H4 (cell line): ENCODE results near the gene PPP1R36. TPM values are rescaled to one million over a fixed set of nuclear protein-coding genes. Genes with fewer than 3 reads are reported as not detected.
"Not testable (repeated sequence)": the region's sequence is repeated elsewhere in the genome, so short reads cannot be mapped to it uniquely, and the experiment has no call there.

Source experiments
- DNase-seq: peaks from one replicate; pipeline ENCODE4 v3.0.0-alpha.2; 2015; ENCODE audit warnings: low spot score
- total RNA-seq: library from RNA; depleted of rRNA; stranded (reverse); fragments of >200 nt; shearing (Covaris generic); gene quantifications from 2 replicates; pipeline ENCODE4 v1.2.3, GENCODE V29; 2014

The PPP1R36 gene
- total RNA-seq, 1 experiment from 2014 or later = 0.64 TPM

GRCh38 chr14:64566651-64567122, 16.9 kb downstream of the PPP1R36 start:
- no peak for DNase-seq

DNA sequence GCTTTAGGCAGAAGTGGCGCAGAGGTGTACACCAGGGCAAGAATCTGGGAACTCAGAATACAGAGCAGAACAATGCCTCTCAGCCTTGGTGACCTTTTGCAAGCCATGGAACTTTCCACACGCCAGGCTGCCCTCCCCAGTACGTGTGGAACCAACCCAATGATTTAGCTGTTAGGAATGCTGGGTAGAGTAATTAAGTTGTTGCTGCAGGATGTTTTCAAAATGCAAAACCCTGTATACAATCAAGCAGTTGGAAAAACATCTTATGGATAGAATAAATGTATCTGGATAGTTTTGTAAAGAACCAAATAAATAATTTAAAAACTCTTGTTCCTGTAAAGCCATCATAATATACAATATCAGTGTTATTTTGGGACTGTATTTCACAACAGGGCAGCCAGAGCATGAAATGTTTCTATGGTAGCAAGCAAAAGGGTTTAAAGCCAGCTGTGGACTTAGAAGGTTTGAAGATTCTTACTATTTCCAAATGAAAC, 19.4 kb downstream of the PPP1R36 start:
- peak; percentile 82 for DNase-seq

GRCh38 chr14:64569646-64570045, 19.9 kb downstream of the PPP1R36 start:
- not testable (repeated sequence) for DNase-seq

GRCh38 chr14:64572386-64573104, 22.8 kb downstream of the PPP1R36 start:
- no peak for DNase-seq

DNA sequence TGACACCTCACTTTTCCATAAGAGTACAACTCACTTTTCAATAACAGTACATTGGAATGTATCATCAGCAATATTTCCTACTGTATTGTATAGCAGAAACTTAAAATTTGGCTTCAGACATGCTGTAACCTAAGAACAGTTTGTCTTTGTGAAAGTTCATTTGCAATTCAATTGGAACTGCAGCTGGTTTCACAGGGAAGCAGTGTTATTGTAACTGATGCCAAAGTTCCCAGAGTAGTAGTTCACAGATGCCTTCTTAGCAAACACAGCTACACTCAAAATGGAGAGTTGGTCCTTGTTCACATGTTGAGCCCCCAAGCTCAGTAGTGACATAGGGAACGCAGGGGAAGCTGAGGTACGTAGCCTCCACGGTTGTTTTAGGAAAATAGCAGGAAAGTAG, 23.3 kb downstream of the PPP1R36 start:
- no peak for DNase-seq

DNA sequence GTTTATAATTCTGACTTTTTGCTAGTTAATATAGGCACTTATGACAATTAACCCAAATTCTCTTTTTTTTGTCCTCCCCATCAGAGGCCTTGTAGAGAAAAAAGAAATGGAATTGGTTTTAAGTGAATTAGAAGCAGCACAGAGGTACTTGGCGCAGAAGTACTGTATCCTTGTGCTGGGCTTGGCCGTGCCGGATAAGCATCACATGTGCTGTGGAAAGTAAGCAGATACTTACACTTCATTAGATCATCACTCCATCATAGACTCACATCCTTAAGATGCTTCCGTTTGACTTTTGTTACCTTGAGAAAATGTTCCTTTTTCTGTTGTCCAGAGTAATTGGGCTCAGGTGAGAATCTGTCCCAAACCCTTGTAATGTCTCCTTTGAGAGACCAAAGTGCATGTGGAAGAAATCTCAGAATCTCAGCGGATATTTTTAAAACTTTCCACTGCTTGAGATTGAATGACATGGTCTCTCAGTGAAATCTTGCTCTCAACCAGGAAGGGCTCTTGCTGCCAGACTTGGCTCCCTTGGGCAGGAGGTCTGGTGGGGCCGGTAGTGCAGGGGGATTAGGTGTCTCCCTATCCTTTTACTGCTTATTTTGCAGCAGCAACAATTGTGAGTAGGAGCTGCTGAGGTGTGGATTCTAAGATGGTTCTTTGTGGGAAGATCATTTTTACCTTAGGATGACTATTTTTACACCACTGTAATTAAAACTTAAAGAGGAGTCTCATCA, 24.8 kb downstream of the PPP1R36 start:
- DNase-seq = no peak

GRCh38 chr14:64577211-64577610, 27.4 kb downstream of the PPP1R36 start:
- no peak for DNase-seq

DNA sequence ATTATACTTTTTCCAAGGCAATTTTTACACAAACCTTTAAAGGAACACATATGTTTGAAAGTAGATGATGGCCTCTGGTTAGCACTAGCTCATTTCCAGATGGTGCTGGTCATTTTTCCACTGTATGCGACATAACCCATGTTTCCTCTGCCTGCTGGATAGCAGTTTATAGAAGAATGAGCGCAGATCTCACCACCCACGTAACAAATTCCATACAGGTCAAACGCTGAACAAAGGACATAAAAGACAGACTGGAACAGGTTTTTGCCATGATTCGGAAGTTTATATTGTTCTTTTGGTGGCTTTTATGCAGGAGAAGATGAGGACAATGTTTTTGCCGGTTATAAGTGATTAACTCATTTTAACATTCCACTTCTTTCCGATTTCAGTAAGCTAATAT, 30.7 kb downstream of the PPP1R36 start:
- no peak for DNase-seq

GRCh38 chr14:64581363-64581762, 31.6 kb downstream of the PPP1R36 start:
- DNase-seq = no peak

- no peak for DNase-seq
Measured at GRCh38 chr14:64581817-64582216, 32.1 kb downstream of the PPP1R36 start.

GRCh38 chr14:64584190-64584589, 34.4 kb downstream of the PPP1R36 start:
- DNase-seq = no peak

GRCh38 chr14:64591809-64592208, 42.0 kb downstream of the PPP1R36 start:
- no peak for DNase-seq

GRCh38 chr14:64594438-64594837, 44.7 kb downstream of the PPP1R36 start:
- no peak for DNase-seq

DNA sequence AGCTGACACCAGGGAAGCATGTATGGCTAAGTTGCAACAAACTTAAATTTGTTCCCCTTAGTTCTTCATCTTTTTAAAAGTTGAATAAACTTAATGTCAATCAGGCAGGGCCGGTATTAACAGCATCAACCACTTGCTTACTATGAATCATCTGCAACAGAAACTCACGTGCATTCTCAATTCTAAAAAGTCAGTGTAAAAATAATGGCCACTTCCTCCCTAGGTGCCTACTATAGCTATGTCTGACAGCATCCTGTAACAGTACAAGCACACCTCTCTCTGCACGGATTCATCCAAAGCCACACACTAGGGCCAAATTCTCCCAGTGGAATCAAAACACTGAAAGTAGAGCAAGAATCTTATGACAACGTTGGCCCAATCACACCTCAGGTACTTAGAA, 48.6 kb downstream of the PPP1R36 start:
- DNase-seq = no peak

DNA sequence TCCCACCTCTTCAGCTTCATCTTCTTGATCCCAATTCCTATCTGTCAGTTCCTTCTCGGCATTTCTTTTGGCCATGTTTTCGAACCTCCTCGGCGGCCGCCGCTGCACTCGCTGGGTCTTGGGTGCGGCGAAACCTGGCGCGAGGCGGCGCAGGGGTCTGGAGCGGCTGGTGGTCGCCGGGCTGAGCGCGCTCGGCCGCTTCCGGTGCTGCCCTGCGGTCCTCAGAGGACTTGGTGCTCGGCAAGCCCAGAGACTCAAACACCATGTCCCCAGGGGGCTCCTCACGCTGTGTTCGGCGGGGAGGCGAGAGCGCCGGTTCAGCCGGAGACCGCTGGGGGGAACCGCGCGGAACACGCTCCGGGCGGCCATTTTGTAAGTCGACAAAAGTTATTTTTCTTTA, 51.8 kb downstream of the PPP1R36 start:
- DNase-seq = no peak

- DNase-seq = no peak
Measured at GRCh38 chr14:64602826-64603225, 53.1 kb downstream of the PPP1R36 start.

DNA sequence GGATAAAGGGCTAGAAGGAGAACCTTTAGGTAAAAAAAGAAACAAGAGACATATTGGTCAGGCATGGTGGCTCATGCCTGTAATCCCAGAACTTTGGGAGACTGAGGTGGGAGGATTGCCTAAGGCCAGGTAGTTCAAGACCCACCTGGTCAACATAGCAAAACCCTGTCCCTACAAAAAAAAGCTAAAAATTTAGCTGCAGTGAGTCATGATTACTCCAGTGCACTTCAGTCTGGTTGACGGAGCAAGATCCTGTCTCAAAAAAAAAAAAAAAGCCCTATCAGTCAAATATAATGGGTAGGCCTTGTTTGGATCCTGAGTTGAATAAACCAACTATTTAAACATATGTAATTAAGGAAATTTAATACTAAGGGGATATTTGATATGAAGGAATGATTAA, 54.2 kb downstream of the PPP1R36 start:
- no peak for DNase-seq

DNA sequence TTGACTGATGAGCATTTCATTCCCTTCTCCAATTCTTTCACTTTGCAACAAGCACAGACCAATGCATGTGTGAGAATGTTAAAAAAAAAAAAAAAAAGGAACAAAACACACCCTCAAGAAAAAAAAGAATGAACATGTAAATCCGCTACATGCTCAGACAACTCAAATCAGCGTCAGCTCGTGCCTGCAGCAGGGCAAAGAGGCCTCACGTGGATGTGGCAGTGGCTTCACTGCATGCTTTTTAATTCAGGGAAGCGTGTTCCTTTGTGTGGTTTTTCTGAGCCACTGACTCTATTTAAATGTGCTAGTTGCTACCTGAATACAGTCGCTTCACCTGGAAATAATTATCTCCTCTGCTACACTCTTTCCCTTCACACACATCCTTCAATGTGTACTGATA, 55.1 kb downstream of the PPP1R36 start:
- DNase-seq = no peak

- no peak for DNase-seq
Measured at GRCh38 chr14:64605926-64606685, 56.3 kb downstream of the PPP1R36 start.

GRCh38 chr14:64610049-64610746, 60.4 kb downstream of the PPP1R36 start:
- DNase-seq = no peak

- DNase-seq = no peak
Measured at GRCh38 chr14:64611358-64612020, 61.7 kb downstream of the PPP1R36 start.
